HEK293 (cell line): Measurements from ENCODE around the gene TMEM208.

Source experiments
- MEIS1 ChIP-seq: sonication (generic); formaldehyde crosslinking; IDR thresholded peaks from 2 replicates; pipeline ENCODE4 v1.8.1; 2022; ENCODE audit warnings: missing genetic modification reagents, mild to moderate bottlenecking, borderline replicate concordance
- RBAK ChIP-seq: fragments of 450-650 bp; formaldehyde crosslinking; IDR thresholded peaks from 2 replicates; pipeline ENCODE4 v1.5.1; 2016; ENCODE audit warnings: missing biosample characterization, missing genetic modification characterization
- SP2 ChIP-seq: fragments of 450-650 bp; formaldehyde crosslinking; IDR thresholded peaks from 2 replicates; pipeline ENCODE4 v1.5.1; 2016; ENCODE audit warnings: missing biosample characterization, missing genetic modification characterization
- ZFP69B ChIP-seq: fragments of 450-650 bp; formaldehyde crosslinking; IDR thresholded peaks from 2 replicates; pipeline ENCODE4 v1.5.1; 2016; ENCODE audit warnings: missing biosample characterization, missing genetic modification characterization
- ZNF10 ChIP-seq: fragments of 450-650 bp; formaldehyde crosslinking; IDR thresholded peaks from 2 replicates; pipeline ENCODE4 v1.5.1; 2017; ENCODE audit warnings: missing biosample characterization, missing genetic modification characterization
- ZNF121 ChIP-seq: fragments of 450-650 bp; formaldehyde crosslinking; IDR thresholded peaks from 2 replicates; pipeline ENCODE4 v1.5.1; 2016; ENCODE audit warnings: missing biosample characterization, missing genetic modification characterization
- ZNF132 ChIP-seq: fragments of 450-650 bp; formaldehyde crosslinking; IDR thresholded peaks from 2 replicates; pipeline ENCODE4 v1.5.1; 2017; ENCODE audit warnings: missing biosample characterization, missing genetic modification characterization, borderline replicate concordance
- ZNF175 ChIP-seq: fragments of 450-650 bp; formaldehyde crosslinking; IDR thresholded peaks from 2 replicates; pipeline ENCODE4 v1.5.1; 2016; ENCODE audit warnings: missing biosample characterization, missing genetic modification characterization
- ZNF19 ChIP-seq: fragments of 450-650 bp; formaldehyde crosslinking; IDR thresholded peaks from 2 replicates; pipeline ENCODE4; 2016; ENCODE audit warnings: missing biosample characterization, missing genetic modification characterization, low read depth
- ZNF211 ChIP-seq: fragments of 450-650 bp; formaldehyde crosslinking; IDR thresholded peaks from 2 replicates; pipeline ENCODE4 v1.5.1; 2016; ENCODE audit warnings: low read depth, missing biosample characterization, missing genetic modification characterization
- ZNF221 ChIP-seq: fragments of 450-650 bp; formaldehyde crosslinking; IDR thresholded peaks from 2 replicates; pipeline ENCODE4 v1.5.1; 2017; ENCODE audit warnings: missing biosample characterization, missing genetic modification characterization, borderline replicate concordance
- ZNF24 ChIP-seq: fragments of 450-650 bp; formaldehyde crosslinking; IDR thresholded peaks from 2 replicates; pipeline ENCODE4 v1.5.1; 2016; ENCODE audit warnings: missing biosample characterization, missing genetic modification characterization
- ZNF354C ChIP-seq: fragments of 450-650 bp; formaldehyde crosslinking; IDR thresholded peaks from 2 replicates; pipeline ENCODE4 v1.5.1; 2016; ENCODE audit warnings: missing biosample characterization, missing genetic modification characterization, low read depth, borderline replicate concordance
- ZNF404 ChIP-seq: fragments of 450-650 bp; formaldehyde crosslinking; IDR thresholded peaks from 2 replicates; pipeline ENCODE4 v1.5.1; 2017; ENCODE audit warnings: missing biosample characterization, missing genetic modification characterization
- ZNF416 ChIP-seq: fragments of 450-650 bp; formaldehyde crosslinking; IDR thresholded peaks from 2 replicates; pipeline ENCODE4 v1.5.1; 2016; ENCODE audit warnings: missing biosample characterization, missing genetic modification characterization
- ZNF624 ChIP-seq: fragments of 450-650 bp; formaldehyde crosslinking; IDR thresholded peaks from 2 replicates; pipeline ENCODE4 v1.5.1; 2017; ENCODE audit warnings: missing biosample characterization, missing genetic modification characterization
- ZNF626 ChIP-seq: fragments of 450-650 bp; sonication (Bioruptor Pico); formaldehyde crosslinking; IDR thresholded peaks from 2 replicates; pipeline ENCODE4 v1.5.1; 2018; ENCODE audit warnings: missing biosample characterization, missing genetic modification characterization, inconsistent platforms
- ZNF707 ChIP-seq: fragments of 450-650 bp; formaldehyde crosslinking; IDR thresholded peaks from 2 replicates; pipeline ENCODE4 v1.5.1; 2016; ENCODE audit warnings: missing biosample characterization, missing genetic modification characterization
- ZSCAN30 ChIP-seq: fragments of 450-650 bp; IDR thresholded peaks from 2 replicates; pipeline ENCODE4 v1.5.1; 2018; ENCODE audit warnings: missing biosample characterization, mild to moderate bottlenecking, missing genetic modification characterization, moderate library complexity
- TF ChIP-seq, protein P1 (sequence below): fragments of 450-650 bp; formaldehyde crosslinking; IDR thresholded peaks from 2 replicates; pipeline ENCODE4 v1.5.1; 2016; ENCODE audit warnings: missing biosample characterization, missing genetic modification characterization
- TF ChIP-seq, protein P2 (sequence below): fragments of 450-650 bp; formaldehyde crosslinking; IDR thresholded peaks from 2 replicates; pipeline ENCODE4 v1.5.1; 2016; ENCODE audit warnings: missing biosample characterization, missing genetic modification characterization
- TF ChIP-seq, protein P3 (sequence below): fragments of 450-650 bp; formaldehyde crosslinking; IDR thresholded peaks from 2 replicates; pipeline ENCODE4 v1.5.1; 2016; ENCODE audit warnings: missing biosample characterization, missing genetic modification characterization
- TF ChIP-seq, protein P4 (sequence below): fragments of 450-650 bp; formaldehyde crosslinking; IDR thresholded peaks from 2 replicates; pipeline ENCODE4 v1.5.1; 2016; ENCODE audit warnings: missing biosample characterization, missing genetic modification characterization
- TF ChIP-seq, protein P5 (sequence below): fragments of 450-650 bp; formaldehyde crosslinking; IDR thresholded peaks from 2 replicates; pipeline ENCODE4 v1.5.1; 2016; ENCODE audit warnings: missing biosample characterization, missing genetic modification characterization
- TF ChIP-seq, protein P6 (sequence below): fragments of 450-650 bp; formaldehyde crosslinking; IDR thresholded peaks from 2 replicates; pipeline ENCODE4 v1.5.1; 2016; ENCODE audit warnings: missing biosample characterization, missing genetic modification characterization
- TF ChIP-seq, protein P7 (sequence below): fragments of 450-650 bp; formaldehyde crosslinking; conservative IDR thresholded peaks from 2 replicates; pipeline ENCODE4 v1.5.1; 2016; ENCODE audit warnings: low read depth, missing biosample characterization, missing genetic modification characterization

Gene TMEM208

DNA sequence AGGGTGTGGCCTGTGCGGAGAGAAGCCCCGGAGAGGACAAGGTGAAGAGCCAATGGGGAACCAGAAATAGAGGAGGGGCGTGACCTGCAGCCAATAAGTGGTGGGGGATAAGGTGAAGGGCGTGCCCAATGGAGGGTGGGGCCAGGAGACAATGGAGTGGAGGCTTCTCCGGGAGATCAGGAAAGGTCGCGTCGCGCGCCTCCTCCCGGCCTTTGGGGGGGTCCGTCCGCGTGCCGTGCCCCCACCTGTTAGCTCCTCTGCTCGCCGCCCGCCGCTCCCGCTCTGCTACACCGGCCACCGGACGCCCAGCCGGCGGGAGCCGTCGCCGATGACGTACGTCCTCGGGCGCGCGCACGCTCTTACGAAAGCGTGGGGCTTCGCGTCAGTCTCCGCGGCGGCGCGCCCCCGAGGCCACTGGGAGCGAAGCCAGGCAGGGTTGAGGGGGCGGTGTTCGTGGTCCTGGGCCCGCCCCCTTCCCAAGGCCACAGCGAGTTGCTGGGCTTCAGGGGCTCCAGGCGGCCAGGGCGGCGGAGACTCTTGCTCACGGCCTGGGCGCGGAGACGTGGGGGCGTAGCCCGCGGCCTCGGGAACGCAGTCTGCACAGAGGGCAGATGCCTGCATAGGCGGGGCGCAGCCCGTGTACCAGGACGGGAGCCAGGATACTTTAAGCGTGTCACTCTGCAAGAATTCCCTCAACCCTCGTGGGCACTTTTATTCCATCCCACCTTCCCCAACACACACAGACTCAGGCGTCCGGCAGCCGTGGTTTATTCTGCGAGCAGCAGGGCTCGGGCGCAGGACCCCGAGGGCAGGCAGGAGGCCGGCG lies 43.1 kb upstream of the TMEM208 start, which contains the start of gene MATCAP1 (continued):
- TF ChIP-seq ZNF626 (no peak), ZNF624 (tag by site-specific recombination) (no peak), ZNF404 (tag by site-specific recombination) (no peak), ZNF416 (tag by site-specific recombination) (no peak), MEIS1 (CRISPR knock-in tag) (no peak), ZNF24 (tag by site-specific recombination) (no peak; the same call in 1 of the 2 replicates), ZNF121 (no peak), ZNF19 (tag by site-specific recombination) (no peak), ZSCAN30 (tag by site-specific recombination) (0 out of 2 replicates have a peak, but pooled peaks have one; percentile 12), ZNF354C (no peak), RBAK (tag by site-specific recombination) (no peak), ZNF175 (tag by site-specific recombination) (no peak), ZFP69B (no peak), ZNF10 (no peak), ZNF221 (tag by site-specific recombination) (no peak), ZNF132 (tag by site-specific recombination) (no peak), ZNF211 (tag by site-specific recombination) (no peak), ZNF707 (tag by site-specific recombination) (no peak), SP2 (tag by site-specific recombination) (peak; percentile 96)
- TF ChIP-seq, protein P1, sequence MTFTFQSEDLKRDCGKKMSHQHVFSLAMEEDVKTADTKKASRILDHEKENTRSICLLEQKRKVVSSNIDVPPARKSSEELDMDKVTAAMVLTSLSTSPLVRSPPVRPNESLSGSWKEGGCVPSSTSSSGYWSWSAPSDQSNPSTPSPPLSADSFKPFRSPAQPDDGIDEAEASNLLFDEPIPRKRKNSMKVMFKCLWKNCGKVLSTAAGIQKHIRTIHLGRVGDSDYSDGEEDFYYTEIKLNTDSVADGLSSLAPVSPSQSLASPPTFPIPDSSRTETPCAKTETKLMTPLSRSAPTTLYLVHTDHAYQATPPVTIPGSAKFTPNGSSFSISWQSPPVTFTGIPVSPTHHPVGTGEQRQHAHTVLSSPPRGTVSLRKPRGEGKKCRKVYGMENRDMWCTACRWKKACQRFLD (tag by site-specific recombination): no peak
- TF ChIP-seq, protein P2, sequence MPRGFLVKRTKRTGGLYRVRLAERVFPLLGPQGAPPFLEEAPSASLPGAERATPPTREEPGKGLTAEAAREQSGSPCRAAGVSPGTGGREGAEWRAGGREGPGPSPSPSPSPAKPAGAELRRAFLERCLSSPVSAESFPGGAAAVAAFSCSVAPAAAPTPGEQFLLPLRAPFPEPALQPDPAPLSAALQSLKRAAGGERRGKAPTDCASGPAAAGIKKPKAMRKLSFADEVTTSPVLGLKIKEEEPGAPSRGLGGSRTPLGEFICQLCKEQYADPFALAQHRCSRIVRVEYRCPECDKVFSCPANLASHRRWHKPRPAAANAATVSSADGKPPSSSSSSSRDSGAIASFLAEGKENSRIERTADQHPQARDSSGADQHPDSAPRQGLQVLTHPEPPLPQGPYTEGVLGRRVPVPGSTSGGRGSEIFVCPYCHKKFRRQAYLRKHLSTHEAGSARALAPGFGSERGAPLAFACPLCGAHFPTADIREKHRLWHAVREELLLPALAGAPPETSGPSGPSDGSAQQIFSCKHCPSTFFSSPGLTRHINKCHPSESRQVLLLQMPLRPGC (tag by site-specific recombination): no peak
- TF ChIP-seq, protein P3, sequence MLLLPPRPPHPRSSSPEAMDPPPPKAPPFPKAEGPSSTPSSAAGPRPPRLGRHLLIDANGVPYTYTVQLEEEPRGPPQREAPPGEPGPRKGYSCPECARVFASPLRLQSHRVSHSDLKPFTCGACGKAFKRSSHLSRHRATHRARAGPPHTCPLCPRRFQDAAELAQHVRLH (tag by site-specific recombination): no peak
- TF ChIP-seq, protein P4, sequence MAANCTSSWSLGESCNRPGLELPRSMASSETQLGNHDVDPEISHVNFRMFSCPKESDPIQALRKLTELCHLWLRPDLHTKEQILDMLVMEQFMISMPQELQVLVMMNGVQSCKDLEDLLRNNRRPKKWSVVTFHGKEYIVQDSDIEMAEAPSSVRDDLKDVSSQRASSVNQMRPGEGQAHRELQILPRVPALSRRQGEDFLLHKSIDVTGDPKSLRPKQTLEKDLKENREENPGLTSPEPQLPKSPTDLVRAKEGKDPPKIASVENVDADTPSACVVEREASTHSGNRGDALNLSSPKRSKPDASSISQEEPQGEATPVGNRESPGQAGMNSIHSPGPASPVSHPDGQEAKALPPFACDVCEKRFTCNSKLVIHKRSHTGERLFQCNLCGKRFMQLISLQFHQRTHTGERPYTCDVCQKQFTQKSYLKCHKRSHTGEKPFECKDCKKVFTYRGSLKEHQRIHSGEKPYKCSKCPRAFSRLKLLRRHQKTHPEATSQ: no peak
- TF ChIP-seq, protein P5, sequence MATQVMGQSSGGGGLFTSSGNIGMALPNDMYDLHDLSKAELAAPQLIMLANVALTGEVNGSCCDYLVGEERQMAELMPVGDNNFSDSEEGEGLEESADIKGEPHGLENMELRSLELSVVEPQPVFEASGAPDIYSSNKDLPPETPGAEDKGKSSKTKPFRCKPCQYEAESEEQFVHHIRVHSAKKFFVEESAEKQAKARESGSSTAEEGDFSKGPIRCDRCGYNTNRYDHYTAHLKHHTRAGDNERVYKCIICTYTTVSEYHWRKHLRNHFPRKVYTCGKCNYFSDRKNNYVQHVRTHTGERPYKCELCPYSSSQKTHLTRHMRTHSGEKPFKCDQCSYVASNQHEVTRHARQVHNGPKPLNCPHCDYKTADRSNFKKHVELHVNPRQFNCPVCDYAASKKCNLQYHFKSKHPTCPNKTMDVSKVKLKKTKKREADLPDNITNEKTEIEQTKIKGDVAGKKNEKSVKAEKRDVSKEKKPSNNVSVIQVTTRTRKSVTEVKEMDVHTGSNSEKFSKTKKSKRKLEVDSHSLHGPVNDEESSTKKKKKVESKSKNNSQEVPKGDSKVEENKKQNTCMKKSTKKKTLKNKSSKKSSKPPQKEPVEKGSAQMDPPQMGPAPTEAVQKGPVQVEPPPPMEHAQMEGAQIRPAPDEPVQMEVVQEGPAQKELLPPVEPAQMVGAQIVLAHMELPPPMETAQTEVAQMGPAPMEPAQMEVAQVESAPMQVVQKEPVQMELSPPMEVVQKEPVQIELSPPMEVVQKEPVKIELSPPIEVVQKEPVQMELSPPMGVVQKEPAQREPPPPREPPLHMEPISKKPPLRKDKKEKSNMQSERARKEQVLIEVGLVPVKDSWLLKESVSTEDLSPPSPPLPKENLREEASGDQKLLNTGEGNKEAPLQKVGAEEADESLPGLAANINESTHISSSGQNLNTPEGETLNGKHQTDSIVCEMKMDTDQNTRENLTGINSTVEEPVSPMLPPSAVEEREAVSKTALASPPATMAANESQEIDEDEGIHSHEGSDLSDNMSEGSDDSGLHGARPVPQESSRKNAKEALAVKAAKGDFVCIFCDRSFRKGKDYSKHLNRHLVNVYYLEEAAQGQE (tag by site-specific recombination): no peak
- TF ChIP-seq, protein P6, sequence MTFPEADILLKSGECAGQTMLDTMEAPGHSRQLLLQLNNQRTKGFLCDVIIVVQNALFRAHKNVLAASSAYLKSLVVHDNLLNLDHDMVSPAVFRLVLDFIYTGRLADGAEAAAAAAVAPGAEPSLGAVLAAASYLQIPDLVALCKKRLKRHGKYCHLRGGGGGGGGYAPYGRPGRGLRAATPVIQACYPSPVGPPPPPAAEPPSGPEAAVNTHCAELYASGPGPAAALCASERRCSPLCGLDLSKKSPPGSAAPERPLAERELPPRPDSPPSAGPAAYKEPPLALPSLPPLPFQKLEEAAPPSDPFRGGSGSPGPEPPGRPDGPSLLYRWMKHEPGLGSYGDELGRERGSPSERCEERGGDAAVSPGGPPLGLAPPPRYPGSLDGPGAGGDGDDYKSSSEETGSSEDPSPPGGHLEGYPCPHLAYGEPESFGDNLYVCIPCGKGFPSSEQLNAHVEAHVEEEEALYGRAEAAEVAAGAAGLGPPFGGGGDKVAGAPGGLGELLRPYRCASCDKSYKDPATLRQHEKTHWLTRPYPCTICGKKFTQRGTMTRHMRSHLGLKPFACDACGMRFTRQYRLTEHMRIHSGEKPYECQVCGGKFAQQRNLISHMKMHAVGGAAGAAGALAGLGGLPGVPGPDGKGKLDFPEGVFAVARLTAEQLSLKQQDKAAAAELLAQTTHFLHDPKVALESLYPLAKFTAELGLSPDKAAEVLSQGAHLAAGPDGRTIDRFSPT (tag by site-specific recombination): no peak
- TF ChIP-seq, protein P7, sequence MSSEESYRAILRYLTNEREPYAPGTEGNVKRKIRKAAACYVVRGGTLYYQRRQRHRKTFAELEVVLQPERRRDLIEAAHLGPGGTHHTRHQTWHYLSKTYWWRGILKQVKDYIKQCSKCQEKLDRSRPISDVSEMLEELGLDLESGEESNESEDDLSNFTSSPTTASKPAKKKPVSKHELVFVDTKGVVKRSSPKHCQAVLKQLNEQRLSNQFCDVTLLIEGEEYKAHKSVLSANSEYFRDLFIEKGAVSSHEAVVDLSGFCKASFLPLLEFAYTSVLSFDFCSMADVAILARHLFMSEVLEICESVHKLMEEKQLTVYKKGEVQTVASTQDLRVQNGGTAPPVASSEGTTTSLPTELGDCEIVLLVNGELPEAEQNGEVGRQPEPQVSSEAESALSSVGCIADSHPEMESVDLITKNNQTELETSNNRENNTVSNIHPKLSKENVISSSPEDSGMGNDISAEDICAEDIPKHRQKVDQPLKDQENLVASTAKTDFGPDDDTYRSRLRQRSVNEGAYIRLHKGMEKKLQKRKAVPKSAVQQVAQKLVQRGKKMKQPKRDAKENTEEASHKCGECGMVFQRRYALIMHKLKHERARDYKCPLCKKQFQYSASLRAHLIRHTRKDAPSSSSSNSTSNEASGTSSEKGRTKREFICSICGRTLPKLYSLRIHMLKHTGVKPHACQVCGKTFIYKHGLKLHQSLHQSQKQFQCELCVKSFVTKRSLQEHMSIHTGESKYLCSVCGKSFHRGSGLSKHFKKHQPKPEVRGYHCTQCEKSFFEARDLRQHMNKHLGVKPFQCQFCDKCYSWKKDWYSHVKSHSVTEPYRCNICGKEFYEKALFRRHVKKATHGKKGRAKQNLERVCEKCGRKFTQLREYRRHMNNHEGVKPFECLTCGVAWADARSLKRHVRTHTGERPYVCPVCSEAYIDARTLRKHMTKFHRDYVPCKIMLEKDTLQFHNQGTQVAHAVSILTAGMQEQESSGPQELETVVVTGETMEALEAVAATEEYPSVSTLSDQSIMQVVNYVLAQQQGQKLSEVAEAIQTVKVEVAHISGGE (tag by site-specific recombination): peak; percentile 82
